ENCODE data around the gene MICAL2. TPM values are rescaled to one million over a fixed set of nuclear protein-coding genes. Genes with fewer than 3 reads are reported as not detected.
"Not testable (repeated sequence)": the region's sequence is repeated elsewhere in the genome, so short reads cannot be mapped to it uniquely, and the experiment has no call there.

The MICAL2 gene
- total RNA-seq, 1 experiment from 2014 or later, result 62.9 TPM

DNA sequence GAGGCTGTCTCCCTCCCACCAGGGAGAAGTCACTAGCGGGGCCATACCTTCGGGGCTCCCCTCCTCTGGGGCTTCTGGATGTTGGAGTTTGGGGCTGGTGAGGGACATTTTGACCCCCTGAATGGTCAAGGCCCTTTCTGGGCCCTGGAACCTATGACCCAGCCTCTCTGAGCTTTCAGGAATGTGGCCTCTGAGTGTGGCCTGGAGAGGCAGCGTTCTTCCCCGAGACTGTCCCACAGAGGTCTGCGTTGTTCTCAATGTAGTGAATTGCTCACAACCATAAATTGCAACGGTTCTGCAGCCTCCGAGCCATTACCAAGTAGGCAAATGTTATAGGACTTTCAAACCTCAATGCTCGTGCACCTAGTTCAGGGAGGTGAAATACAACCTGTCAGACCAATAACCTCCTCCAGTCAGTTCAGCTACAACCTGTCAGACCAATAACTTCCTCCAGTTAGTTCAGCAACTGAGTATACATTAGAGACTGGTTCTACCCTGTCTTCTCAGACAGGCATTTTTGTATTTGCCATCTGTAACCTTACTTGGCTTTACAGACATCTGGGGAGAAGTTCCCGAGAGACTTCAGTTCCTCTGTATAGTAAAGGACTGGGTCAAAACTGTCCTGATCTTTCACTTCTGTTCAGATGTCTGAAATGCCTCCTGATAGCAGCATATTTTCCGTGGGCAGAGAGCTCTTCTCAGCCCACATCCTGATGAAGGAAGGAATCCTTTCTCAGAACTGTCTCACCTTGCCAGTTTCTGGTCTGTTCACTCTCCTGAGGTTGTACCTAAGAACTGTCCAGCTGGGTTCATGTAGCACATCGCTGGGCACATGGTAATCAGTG is 34.2 kb downstream of the MICAL2 start:
- peaks cover 43% of the 10 kb centered on the region for H3K79me2 ChIP-seq (ENCODE audit: low read length)
- BruUV-seq (replicated peaks), result no TSS peak
- ATAC-seq, result no peak
- H4K20me1 ChIP-seq (ENCODE audit: low read length), result no peaks in the 10 kb centered on the region
- no peaks in the 10 kb centered on the region for H3F3A ChIP-seq (ENCODE audit: low read length, unreplicated experiment)
- no peak overlapping the region for H3K4me3 ChIP-seq (ENCODE audit: low read length)
- no peak overlapping the region for H3K9ac ChIP-seq (ENCODE audit: low read length)
- intact Hi-C loops (cut with micrococcal nuclease), result no loop called here
- no peaks in the 10 kb centered on the region for H3K9me3 ChIP-seq (ENCODE audit: low read length)
- H3K9me2 ChIP-seq (replicated peaks; ENCODE audit: low read length), result no peaks in the 10 kb centered on the region
- peaks cover 9% of the 10 kb centered on the region for H3K4me1 ChIP-seq (ENCODE audit: insufficient read depth, low read length)
- no peak for TF ChIP-seq EZH2 (IDR thresholded peaks at IDR 0.05; ENCODE audit: low read length, unreplicated experiment)
- TF ChIP-seq, protein P1, sequence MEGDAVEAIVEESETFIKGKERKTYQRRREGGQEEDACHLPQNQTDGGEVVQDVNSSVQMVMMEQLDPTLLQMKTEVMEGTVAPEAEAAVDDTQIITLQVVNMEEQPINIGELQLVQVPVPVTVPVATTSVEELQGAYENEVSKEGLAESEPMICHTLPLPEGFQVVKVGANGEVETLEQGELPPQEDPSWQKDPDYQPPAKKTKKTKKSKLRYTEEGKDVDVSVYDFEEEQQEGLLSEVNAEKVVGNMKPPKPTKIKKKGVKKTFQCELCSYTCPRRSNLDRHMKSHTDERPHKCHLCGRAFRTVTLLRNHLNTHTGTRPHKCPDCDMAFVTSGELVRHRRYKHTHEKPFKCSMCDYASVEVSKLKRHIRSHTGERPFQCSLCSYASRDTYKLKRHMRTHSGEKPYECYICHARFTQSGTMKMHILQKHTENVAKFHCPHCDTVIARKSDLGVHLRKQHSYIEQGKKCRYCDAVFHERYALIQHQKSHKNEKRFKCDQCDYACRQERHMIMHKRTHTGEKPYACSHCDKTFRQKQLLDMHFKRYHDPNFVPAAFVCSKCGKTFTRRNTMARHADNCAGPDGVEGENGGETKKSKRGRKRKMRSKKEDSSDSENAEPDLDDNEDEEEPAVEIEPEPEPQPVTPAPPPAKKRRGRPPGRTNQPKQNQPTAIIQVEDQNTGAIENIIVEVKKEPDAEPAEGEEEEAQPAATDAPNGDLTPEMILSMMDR (conservative IDR thresholded peaks at IDR 0.05; ENCODE audit: low read depth, low read length), result no peak
- no peak for TF ChIP-seq EZH2phosphoT487 (IDR thresholded peaks at IDR 0.05; ENCODE audit: borderline replicate concordance, low read length)
- ChIA-PET POLR2A (ENCODE audit: unreplicated experiment) (no interaction called here), CTCF (no interaction called here)
- no peaks in the 10 kb centered on the region for H3K27me3 ChIP-seq (ENCODE audit: low read length)
- no peak overlapping the region for H2AFZ ChIP-seq (ENCODE audit: low read length)
- H3K4me2 ChIP-seq (ENCODE audit: low read length), result no peak overlapping the region
- H3K36me3 ChIP-seq (ENCODE audit: low read depth, low read length), result peaks cover 29% of the 10 kb centered on the region
- no peak for DNase-seq
- no peak overlapping the region for H3K27ac ChIP-seq (ENCODE audit: low read length)

DNA sequence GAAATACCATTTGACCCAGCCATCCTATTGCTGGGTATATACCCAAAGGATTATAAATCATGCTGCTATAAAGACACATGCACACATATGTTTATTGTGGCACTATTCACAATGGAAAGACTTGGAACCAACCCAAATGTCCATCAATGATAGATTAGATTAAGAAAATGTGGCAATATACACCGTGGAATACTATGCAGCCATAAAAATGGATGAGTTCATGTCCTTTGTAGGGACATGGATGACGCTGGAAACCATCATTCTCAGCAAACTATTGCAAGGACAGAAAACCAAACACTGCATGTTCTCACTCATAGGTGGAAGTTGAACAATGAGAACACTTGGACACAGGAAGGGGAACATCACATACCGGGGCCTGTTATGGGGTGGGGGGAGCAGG is 36.3 kb downstream of the MICAL2 start:
- BruUV-seq (replicated peaks); H3K27ac ChIP-seq (ENCODE audit: low read length); H3K9me3 ChIP-seq (ENCODE audit: low read length); H3K9me2 ChIP-seq (replicated peaks; ENCODE audit: low read length); H3K27me3 ChIP-seq (ENCODE audit: low read length); H3K9ac ChIP-seq (ENCODE audit: low read length); H3K4me3 ChIP-seq (ENCODE audit: low read length); intact Hi-C loops (cut with micrococcal nuclease); CTCF ChIA-PET; ATAC-seq; H3K4me1 ChIP-seq (ENCODE audit: insufficient read depth, low read length); H4K20me1 ChIP-seq (ENCODE audit: low read length); H3K4me2 ChIP-seq (ENCODE audit: low read length); POLR2A ChIA-PET (ENCODE audit: unreplicated experiment); H2AFZ ChIP-seq (ENCODE audit: low read length); DNase-seq; H3F3A ChIP-seq (ENCODE audit: low read length, unreplicated experiment): not testable (repeated sequence)
- H3K79me2 ChIP-seq (ENCODE audit: low read length), result peaks cover 43% of the 10 kb centered on the region
- H3K36me3 ChIP-seq (ENCODE audit: low read depth, low read length), result peaks cover 16% of the 10 kb centered on the region

DNA sequence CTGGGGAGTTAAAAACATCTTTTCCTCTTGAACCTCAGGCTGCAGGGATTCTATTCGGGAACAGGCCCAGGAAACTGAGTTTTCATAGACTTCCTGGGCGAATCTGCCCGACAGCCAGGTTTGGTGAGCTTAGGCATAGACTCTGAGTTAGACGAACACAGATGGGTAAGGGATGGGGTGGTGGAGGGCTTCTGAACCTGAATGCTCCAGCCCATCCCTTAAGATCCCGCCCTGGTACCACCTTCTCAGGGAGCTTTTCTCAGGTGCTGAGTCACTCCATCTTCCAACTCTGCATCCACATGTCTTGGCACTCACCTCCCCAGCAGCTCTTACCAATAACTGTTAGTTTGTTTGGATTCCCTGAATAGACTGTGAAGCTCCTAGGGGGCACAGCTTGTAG is 37.4 kb downstream of the MICAL2 start:
- ChIA-PET POLR2A (ENCODE audit: unreplicated experiment) (no interaction called here), CTCF (no interaction called here)
- Histone ChIP-seq H3K9ac (ENCODE audit: low read length) (no peak overlapping the region), H3K4me1 (ENCODE audit: insufficient read depth, low read length) (peaks cover 9% of the 10 kb centered on the region), H3K36me3 (ENCODE audit: low read depth, low read length) (peaks cover 8% of the 10 kb centered on the region), H3K79me2 (ENCODE audit: low read length) (peaks cover 34% of the 10 kb centered on the region), H3K4me2 (ENCODE audit: low read length) (no peak overlapping the region), H3K9me3 (ENCODE audit: low read length) (no peaks in the 10 kb centered on the region), H3K4me3 (ENCODE audit: low read length) (no peak overlapping the region), H4K20me1 (ENCODE audit: low read length) (no peaks in the 10 kb centered on the region), H3K27me3 (ENCODE audit: low read length) (no peaks in the 10 kb centered on the region), H3K27ac (ENCODE audit: low read length) (no peak overlapping the region), H2AFZ (ENCODE audit: low read length) (no peak overlapping the region), H3F3A (ENCODE audit: low read length, unreplicated experiment) (no peaks in the 10 kb centered on the region), H3K9me2 (replicated peaks; ENCODE audit: low read length) (no peaks in the 10 kb centered on the region)
- DNase-seq (no peak), ATAC-seq (no peak)
- BruUV-seq (replicated peaks), result no TSS peak
- intact Hi-C loops (cut with micrococcal nuclease), result no loop called here
- TF ChIP-seq EZH2phosphoT487 (IDR thresholded peaks at IDR 0.05; ENCODE audit: borderline replicate concordance, low read length), result no peak
- TF ChIP-seq, protein P1 (conservative IDR thresholded peaks at IDR 0.05; ENCODE audit: low read depth, low read length), result no peak
- no peak for TF ChIP-seq EZH2 (IDR thresholded peaks at IDR 0.05; ENCODE audit: low read length, unreplicated experiment)

Data from PC-3 (cell line).